Fibroblast of lung (primary cell): ENCODE results near the gene NBEA. TPM values are rescaled to one million over a fixed set of nuclear protein-coding genes. Genes with fewer than 3 reads are reported as not detected.

Experiments used
- DNase-seq, 2 donors: peaks; one replicate each; pipeline versions ENCODE4 v3.0.0 to v3.0.0-alpha.2; 2010; ENCODE audit warnings: low read depth in 2 of 2
- H2AFZ ChIP-seq: 2 replicates; pipeline ENCODE4 v1.5.1; 2012; ENCODE audit warnings: low read length, control low read depth, inconsistent platforms
- H3K27ac ChIP-seq: 2 replicates; pipeline ENCODE4 v1.5.1; 2011; ENCODE audit warnings: low read length, control low read depth; ENCODE audit not compliant: insufficient read depth
- H3K27me3 ChIP-seq: 2 replicates; pipeline ENCODE4 v1.5.1; 2011; ENCODE audit warnings: mild to moderate bottlenecking, low read length; ENCODE audit not compliant: control insufficient read depth, insufficient read depth
- H3K36me3 ChIP-seq: 2 replicates; pipeline ENCODE4 v1.5.1; 2011; ENCODE audit warnings: low read length; ENCODE audit not compliant: control insufficient read depth, insufficient read depth
- H3K4me1 ChIP-seq: 2 replicates; pipeline ENCODE4 v1.5.1; 2011; ENCODE audit warnings: low read length; ENCODE audit not compliant: control insufficient read depth, insufficient read depth; ENCODE audit errors: extremely low read depth
- H3K4me2 ChIP-seq: 2 replicates; pipeline ENCODE4 v1.5.1; 2011; ENCODE audit warnings: low read length, control low read depth; ENCODE audit not compliant: insufficient read depth; ENCODE audit errors: extremely low read depth
- H3K4me3 ChIP-seq, 4 experiments: fragments of 200-600 bp in 1 of 4; sonication (generic) in 1 of 4; replicated peaks in 1 of 4; 2 replicates each; pipeline ENCODE4 v1.5.1; 2011 to 2016; ENCODE audit warnings: low read length in 4 of 4, low read depth in 3 of 4, mild to moderate bottlenecking in 3 of 4, control low read depth in 2 of 4, inconsistent platforms in 1 of 4, mixed read lengths in 1 of 4; ENCODE audit not compliant: insufficient read depth in 1 of 4; ENCODE audit errors: control extremely low read depth in 1 of 4
- H3K79me2 ChIP-seq: 2 replicates; pipeline ENCODE4 v1.5.1; 2012; ENCODE audit warnings: mild to moderate bottlenecking, low read length, inconsistent platforms; ENCODE audit not compliant: control insufficient read depth, insufficient read depth
- H3K9ac ChIP-seq: 2 replicates; pipeline ENCODE4 v1.5.1; 2011; ENCODE audit warnings: mild to moderate bottlenecking, low read length, control low read depth; ENCODE audit not compliant: insufficient read depth
- H3K9me3 ChIP-seq: 2 replicates; pipeline ENCODE4 v1.5.1; 2012; ENCODE audit warnings: low read depth, low read length; ENCODE audit not compliant: control insufficient read depth, insufficient read depth
- H4K20me1 ChIP-seq: 2 replicates; pipeline ENCODE4 v1.5.1; 2011; ENCODE audit warnings: low read length; ENCODE audit not compliant: control insufficient read depth, insufficient read depth; ENCODE audit errors: extremely low read depth
- CTCF ChIP-seq, 2 donors: IDR thresholded peaks in 1 of 2; conservative IDR thresholded peaks in 1 of 2; 1 replicate in 1 of 2; 2 replicates in 1 of 2; pipeline ENCODE4 v1.5.1; 2011 to 2012; ENCODE audit warnings: low read length in 2 of 2, control low read depth in 1 of 2, inconsistent platforms in 1 of 2, low read depth in 1 of 2, mild to moderate bottlenecking in 1 of 2
- EZH2 ChIP-seq: IDR thresholded peaks from 2 replicates; pipeline ENCODE4 v1.5.1; 2012; ENCODE audit warnings: low read length, control low read depth, mild to moderate bottlenecking; ENCODE audit errors: missing control alignments
- polyA plus RNA-seq, 2 donors: library from polyadenylated mRNA; depleted of rRNA in 1 of 2; stranded (reverse) in 1 of 2; unstranded in 1 of 2; fragments of >200 nt; gene quantifications; 2 replicates each; pipeline ENCODE4 v1.2.1, GENCODE V29; 2011 to 2012; ENCODE audit warnings: missing spikeins in 1 of 2
- total RNA-seq: library from RNA; depleted of rRNA; stranded (reverse); fragments of >200 nt; gene quantifications from 2 replicates; pipeline ENCODE4 v1.2.1, GENCODE V29; 2014

Gene NBEA
- total and polyA plus RNA-seq, 2 donors (not counting 1 experiment from before 2014, with no cell fraction given), result 3.6 to 7.8 TPM

DNA sequence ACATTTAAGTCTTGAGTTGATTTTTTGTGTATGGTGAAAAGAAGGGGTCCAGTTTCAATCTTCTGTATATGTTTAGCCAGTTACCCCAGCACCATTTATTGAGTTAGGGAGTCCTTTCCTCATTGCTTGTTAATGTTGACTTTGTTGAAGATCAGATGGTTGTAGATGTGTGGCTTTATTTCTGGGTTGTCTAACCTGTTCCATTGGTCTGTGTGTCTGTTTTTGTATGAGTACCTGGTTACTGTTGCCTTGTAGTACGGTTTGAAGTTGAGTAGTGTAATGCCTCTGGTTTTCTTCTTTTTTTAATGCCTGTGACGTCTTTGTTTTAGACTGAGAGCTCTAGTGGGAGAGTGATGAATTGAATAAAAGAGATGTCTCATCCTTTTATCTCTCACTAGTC, 83.2 kb downstream of the NBEA start:
- H3K4me1 ChIP-seq, result no peaks in the 10 kb centered on the region
- TF ChIP-seq EZH2 (no peak), CTCF (conservative IDR thresholded peaks at IDR 0.05 in 1 of 2, IDR thresholded peaks at IDR 0.05 in 1 of 2; ENCODE audit: low read depth in 1 of 2, low read length in 2 of 2) (no peak)

GRCh38 chr13:35028338-35028867, 86.3 kb downstream of the NBEA start:
- TF ChIP-seq CTCF (conservative IDR thresholded peaks at IDR 0.05 in 1 of 2, IDR thresholded peaks at IDR 0.05 in 1 of 2; ENCODE audit: low read depth in 1 of 2, low read length in 2 of 2) (no peak), EZH2 (no peak)

More for the DNA sequence above, 83.2 kb downstream of the NBEA start:
- Histone ChIP-seq H3K9me3 (no peaks in the 10 kb centered on the region), H4K20me1 (no peaks in the 10 kb centered on the region), H3K4me2 (no peak overlapping the region), H3K79me2 (no peaks in the 10 kb centered on the region), H2AFZ (no peak overlapping the region), H3K27ac (no peak overlapping the region), H3K9ac (no peak overlapping the region), H3K36me3 (no peaks in the 10 kb centered on the region), H3K27me3 (no peaks in the 10 kb centered on the region), H3K4me3 (no peak overlapping the region)
- no peak for DNase-seq

GRCh38 chr13:35039012-35039411, 96.9 kb downstream of the NBEA start:
- no peak for DNase-seq
- no peak for TF ChIP-seq CTCF (conservative IDR thresholded peaks at IDR 0.05 in 1 of 2, IDR thresholded peaks at IDR 0.05 in 1 of 2; ENCODE audit: low read depth in 1 of 2, low read length in 2 of 2)
- no peak for TF ChIP-seq EZH2
- Histone ChIP-seq H3K27me3 (no peaks in the 10 kb centered on the region), H3K79me2 (no peaks in the 10 kb centered on the region), H2AFZ (no peak overlapping the region), H3K9ac (no peak overlapping the region), H3K4me2 (no peak overlapping the region), H3K4me3 (no peak overlapping the region), H3K27ac (no peak overlapping the region), H3K9me3 (no peaks in the 10 kb centered on the region), H4K20me1 (no peaks in the 10 kb centered on the region), H3K4me1 (no peaks in the 10 kb centered on the region), H3K36me3 (no peaks in the 10 kb centered on the region)

More at GRCh38 chr13:35028338-35028867, 86.3 kb downstream of the NBEA start:
- H3K27me3 ChIP-seq, result no peaks in the 10 kb centered on the region
- H3K9me3 ChIP-seq, result no peaks in the 10 kb centered on the region
- no peaks in the 10 kb centered on the region for H3K79me2 ChIP-seq
- H4K20me1 ChIP-seq, result no peaks in the 10 kb centered on the region
- H3K36me3 ChIP-seq, result no peaks in the 10 kb centered on the region
- no peak for DNase-seq
- no peak overlapping the region for H3K27ac ChIP-seq
- H3K4me3 ChIP-seq, result no peak overlapping the region
- no peak overlapping the region for H3K9ac ChIP-seq
- no peak overlapping the region for H3K4me2 ChIP-seq
- no peaks in the 10 kb centered on the region for H3K4me1 ChIP-seq
- no peak overlapping the region for H2AFZ ChIP-seq
